CD4-positive, alpha-beta T cell treated with Interleukin-15 for 1 hour (primary cell): ENCODE results near the gene PWP1.
"Not testable (repeated sequence)": the region's sequence is repeated elsewhere in the genome, so short reads cannot be mapped to it uniquely, and the experiment has no call there.

Experiments
- DNase-seq: peaks from one replicate; pipeline ENCODE4 v3.0.0-alpha.2; 2020

Gene PWP1

DNA sequence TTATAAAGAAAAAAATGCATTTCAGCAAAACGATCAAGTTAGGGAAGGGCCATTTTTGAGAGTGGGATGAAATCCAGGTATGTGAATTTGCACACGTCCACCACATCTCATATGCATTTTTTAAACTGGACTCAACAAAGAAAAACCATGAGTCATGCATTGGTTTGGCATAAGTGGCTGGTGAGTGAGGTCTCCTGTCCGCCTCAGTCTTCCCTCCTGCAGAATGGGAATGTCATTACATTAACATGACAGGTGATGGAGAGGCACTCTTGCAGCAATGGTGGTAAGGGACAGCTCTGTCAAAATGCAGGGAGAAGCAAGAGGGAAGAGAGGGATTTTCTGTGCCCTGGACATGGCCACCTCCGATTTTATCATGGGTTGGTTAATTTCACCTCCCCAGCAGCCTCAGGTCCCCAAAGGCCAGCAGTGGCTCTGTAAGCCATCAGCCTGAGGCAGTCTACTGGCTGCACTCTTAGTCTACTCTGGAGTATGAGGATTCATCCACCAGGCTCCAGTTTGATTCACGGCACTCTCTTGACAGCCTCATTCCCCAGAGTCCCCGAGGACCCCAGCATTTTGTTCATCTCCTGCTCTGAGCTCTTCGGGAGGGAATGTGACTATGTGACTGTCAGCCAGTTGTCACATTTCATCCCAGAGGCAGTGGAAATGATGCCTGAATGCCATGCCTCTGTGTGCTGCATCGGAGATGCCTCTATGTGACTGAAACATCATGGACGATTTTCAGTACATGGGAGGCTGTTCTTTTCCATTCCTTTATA lies 17.1 kb upstream of the PWP1 start:
- DNase-seq = no peak

DNA sequence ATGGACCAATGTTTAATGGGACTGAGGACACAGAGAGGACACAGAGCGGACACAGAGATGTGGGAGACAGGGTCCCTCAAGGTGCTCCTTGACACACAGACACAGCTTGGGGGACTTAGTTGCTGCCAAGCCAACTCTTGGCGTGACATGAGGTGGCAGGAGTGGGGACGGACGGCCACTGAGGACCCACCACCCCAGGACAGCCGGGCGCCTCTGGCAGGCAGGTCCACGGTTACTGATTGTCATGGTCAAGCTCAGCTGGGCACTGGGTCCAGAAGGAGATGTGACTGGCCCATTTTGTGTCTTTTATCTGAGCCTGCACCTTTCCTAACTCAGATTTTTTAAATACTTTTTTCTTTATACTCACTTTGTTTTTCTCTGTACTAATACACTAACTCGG lies 15.7 kb upstream of the PWP1 start:
- no peak for DNase-seq

DNA sequence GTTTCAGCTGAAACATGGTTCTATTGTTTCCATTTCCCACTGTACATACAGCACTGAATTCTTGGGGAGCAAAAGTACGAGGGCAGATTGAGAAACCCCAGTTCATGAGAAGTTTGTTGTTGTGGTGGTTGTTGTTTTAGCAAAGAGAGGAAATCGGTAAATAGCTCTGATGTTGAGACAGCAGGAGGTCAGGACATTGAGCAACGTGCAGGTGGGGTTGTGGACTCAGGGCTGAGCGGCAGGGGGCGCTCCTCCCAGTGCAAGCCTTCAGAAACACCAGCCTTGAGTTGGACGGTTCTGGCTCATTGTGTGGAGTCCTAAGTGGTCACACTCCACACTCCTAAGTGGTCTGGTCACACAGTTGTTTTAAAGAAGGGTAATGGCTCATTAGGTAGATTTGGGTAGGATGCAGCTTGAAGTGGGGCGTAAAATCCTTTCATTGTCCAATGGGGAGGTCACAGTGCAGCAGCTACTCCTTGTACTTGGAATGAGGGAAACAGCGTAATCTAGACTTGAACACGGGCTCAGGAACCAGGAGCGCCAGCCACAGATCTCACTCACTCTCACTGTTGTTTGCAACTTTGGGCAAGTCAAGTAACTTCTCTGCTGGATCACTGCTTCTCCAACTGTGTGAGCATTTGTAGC lies 14.5 kb upstream of the PWP1 start:
- peak; percentile 24 for DNase-seq

DNA sequence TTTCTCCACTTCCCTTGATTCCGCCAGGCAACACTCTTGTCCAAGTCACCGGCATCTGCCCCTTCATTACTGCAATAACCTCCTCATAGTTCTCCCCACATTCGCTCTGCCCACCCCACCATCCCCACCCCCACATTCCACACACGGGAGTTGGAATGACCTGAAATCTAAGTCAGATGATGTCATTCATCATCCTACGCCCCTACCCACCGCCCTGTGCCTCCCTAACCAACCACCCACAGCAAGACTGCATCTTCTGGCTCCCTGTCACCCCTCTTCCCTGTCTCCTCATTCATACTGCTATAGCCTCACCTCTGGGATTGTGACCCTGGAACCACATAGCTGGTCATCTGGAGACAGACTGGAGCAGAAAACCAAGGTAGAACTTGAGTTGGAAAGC lies 7.9 kb upstream of the PWP1 start:
- DNase-seq = no peak

DNA sequence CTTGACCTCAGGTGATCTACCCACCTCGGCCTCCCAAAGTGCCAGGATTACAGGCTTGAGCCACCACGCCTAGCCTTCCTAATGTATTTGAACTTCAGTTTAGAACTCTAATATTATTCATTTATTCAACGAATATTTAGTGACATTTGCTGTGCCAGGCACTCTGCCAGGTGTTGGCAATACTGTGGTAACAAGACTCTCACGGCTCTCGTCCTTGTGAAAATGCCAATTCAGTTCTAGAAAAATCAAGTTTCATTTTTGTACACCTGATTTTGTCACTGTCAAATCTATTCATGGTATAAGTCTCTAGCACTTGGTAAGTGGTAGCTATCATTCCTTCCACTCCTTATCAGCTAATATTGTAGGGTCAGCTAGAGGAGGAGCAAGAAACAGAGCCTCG lies 6.3 kb upstream of the PWP1 start:
- no peak for DNase-seq

DNA sequence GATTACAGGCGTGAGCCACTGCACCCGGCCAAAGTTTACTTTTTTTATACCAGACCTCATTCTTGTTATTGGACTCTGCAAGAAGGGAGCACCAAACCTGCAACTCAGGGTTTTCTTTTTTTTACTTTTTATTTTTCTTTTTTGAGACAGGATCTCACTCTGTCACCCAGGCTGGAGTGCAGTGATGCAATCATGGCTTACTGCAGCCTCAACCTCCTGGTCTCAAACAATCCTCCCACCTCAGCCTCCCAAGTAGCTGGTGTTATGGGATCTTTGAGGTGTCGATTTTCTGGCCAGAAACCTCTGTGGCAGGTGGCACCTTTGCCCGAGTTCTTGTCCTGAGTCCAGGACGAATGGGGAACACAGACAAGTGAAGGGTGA lies 4.2 kb upstream of the PWP1 start:
- DNase-seq = no peak

DNA sequence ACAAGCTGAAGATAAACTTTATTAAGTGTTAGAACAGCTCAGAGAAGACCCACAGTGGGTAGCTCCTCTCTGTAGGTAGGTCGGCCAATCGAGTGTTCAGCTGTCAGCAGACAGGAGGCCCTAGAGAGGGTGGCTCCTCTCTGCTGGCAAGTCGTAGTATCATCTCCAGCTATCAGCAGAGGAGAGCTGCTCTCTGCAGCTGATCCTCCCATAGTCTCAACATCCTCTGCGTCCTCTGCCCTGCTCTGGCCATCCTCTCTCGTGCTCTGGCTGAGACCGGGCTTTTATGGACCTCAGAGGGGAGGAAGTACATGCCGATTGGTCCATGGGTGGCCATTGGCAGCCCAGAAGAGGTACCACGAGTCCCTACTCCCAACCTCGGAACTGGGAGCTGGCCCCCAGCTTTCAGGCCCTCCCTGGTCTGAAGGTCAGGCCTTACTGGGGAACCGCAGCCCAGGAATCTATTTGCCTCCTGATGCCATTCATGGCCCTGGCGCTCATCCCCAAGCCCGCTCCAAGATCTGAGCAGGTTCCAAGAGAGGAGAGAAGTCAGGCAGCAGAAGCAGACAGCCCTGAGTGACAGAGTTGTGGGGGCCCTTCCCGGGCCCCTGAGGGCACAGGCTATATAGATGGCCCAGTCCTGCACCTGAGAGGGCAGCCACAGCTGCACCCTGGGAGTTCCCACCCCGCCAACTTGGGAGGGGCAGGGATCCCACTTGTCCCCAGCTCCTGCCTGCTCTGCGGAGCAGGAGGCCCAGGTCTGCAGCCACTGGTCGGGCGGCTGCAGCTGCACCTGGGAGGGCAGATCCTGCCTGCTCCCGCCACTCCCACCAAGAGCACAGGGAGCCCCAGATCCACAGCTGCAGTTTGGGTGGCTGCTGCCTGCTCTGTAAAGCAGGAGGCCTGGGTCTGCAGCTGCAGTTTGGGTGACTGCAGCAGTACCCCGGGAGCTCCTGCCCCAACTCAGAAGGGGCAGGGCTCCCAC lies 3.5 kb upstream of the PWP1 start:
- no peak for DNase-seq

DNA sequence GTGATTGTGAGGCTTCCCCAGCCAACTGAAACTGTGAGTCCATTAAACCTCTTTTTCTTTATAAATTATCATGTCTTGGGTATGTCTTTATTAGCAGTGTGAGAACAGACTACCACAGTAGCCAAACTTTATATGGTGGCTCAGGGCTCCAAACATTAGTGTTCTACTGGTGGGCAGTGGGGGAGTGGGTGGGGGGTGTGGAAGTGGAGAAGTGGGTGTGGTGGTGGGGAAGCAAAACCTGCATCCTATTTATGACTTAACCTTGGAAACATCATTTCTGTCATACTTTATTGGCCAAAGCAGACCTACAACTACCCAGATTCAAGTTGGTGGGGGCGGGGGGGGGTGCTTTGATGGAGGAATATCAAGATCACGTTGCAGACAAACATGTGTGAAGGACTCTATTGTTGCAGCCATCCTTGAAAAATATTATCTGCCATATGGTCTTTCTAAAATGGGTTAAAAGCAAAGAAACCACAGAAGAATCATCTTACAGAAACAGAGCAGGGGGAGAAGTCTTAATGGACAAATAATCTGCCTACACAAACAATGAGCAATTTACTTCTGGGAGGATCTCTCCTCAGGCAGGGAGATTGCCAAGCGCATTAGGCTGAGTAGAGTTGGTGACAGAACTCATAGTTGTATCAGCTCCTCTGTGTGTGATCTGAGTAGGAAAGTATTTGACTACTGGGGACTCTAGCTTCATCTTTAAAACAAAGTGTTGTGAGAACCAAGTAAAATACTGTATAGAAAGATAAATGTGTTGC lies 1.4 kb upstream of the PWP1 start:
- DNase-seq = no peak

DNA sequence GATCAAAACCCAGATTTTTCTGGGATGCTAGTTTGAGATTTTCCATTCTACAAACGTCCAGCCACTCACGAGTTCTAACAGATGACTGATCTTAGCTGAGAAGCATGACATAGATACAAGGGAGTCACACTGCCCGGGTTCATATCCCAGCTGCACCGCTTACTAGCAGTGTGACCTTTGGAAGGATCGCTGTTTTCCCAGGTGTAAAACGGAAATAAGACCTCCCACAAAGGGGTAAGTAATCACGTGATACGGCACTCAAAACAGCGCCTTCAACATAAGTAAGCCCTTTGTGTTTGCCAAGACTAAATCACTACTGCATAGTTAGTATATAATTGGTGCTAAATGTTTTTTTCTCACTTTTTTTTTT lies 624 bp upstream of the PWP1 start:
- DNase-seq = no peak

DNA sequence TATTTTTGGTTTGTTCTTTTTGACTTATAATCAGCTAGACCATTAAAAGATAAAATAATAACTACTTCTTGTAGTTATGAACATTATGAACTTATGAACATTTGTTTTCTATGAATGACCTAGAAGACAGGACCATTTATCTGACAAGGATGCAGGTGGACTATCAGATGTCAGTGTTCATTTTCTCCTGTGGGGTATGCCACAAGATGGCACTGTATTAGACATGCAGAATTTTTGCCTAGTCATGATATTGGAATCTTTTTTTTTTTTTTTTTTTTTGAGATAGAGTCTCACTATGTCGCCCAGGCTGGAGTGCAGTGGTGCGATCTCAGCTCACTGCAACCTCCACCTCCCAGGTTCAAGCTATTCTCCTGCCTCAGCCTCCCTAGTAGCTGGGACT lies 10.2 kb downstream of the PWP1 start:
- DNase-seq = not testable (repeated sequence)

DNA sequence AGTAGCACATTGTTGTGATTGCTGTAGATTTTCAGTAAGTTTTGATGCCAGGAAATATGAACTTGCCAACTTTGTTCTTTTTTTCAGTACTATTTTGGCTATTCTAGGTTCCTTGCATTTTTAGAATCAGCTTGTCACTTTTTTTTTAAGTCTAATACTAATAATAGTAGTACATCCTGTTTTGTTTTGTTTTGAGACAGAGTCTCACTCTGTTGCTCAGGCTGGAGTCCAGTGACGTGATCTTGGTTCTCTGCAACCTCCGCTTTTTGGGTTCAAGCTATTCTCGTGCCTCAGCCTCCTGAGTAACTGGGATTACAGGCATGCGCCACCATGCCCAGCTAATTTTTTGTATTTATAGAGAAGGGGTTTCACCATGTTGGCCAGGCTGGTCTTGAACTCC lies 16.5 kb downstream of the PWP1 start:
- no peak for DNase-seq

DNA sequence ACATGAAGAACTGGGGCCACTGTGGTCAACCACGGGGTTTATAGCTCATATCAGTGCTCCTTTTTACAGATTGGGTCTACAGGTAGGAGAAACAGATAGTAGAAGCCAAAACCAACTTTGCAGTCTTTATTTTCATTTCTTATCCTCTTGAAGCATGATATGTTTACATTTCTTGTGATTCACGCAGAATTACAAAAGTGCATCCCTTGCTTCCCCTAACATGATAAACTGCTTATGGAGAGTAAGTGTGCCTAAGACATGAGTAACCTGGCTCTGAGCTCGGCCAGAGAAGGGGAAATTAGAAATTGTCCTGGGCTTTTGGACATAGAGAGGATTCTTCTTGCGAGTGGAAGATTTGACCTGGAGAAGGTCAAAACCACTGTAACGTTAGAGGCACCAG lies 18.4 kb downstream of the PWP1 start:
- DNase-seq = no peak

DNA sequence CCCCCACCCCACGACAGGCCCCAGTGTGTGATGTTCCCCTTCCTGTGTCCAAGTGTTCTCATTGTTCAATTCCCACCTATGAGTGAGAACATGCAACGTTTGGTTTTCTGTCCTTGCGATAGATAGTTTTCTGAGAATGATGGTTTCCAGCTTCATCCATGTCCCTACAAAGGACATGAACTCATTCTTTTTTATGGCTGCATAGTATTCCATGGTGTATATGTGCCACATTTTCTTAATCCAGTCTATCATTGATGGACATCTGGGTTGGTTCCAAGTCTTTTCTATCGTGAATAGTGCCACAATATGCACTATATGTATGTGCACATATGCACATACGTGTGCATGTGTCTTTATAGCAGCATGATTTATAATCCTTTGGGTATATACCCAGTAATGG lies 19.9 kb downstream of the PWP1 start:
- not testable (repeated sequence) for DNase-seq

DNA sequence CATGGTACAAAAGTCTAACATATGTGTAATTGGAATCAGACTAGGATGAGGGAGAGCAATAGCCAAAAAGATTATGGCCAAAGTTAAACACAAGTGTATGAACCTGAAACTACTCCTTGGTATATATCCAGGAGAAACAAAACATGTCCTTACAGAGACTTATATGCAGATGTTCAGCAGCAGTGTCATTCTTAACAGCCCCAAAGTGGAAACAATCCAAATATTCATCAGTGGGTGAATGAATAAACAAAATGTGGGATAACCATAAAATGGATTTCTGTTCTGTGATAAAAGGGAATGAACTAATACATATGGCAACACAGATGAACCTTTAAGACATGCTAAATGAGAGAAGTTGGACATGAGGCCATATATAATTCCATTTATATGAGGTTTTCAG lies 30.2 kb downstream of the PWP1 start:
- DNase-seq = no peak

DNA sequence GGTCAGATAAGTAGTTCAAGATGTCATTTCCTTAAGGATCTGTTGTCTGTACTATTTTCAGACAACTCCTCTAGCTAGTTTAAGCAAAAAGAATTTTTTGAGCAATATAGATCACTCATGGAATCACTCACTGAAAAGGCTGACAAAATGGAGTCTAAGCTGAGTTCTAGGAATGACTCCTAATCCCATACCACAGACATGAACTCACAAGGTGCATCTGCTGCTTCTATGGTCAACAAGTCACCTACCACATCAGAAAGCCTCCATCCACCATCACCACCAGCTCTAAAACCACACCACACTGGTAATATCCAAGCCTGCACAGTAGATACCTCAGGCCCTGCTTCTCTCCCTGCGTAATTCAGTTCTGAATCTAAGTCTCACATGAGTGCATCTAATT lies 33.0 kb downstream of the PWP1 start:
- no peak for DNase-seq

DNA sequence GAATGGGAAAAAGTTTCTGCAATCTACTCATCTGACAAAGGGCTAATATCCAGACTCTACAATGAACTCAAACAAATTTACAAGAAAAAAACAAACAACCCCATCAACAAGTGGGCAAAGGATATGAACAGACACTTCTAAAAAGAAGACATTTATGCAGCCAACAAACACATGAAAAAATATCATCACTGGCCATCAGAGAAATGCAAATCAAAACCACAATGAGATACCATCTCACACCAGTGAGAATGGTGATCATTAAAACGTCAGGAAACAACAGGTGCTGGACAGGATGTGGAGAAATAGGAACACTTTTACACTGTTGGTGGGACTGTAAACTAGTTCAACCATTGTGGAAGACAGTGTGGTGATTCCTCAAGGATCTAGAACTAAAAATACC lies 41.7 kb downstream of the PWP1 start:
- not testable (repeated sequence) for DNase-seq

DNA sequence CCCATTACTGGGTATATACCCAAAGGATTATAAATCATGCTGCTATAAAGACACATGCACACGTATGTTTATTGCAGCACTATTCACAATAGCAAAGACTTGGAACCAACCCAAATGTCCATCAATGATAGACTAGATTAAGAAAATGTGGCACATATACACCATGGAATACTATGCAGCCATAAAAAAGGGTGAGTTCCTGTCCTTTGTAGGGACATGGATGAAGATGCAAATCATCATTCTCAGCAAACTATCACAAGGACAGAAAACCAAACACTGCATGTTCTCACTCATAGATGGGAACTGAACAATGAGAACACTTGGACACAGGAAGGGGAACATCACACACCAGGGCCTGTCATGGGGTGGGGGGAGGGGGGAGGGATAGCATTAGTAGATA lies 42.1 kb downstream of the PWP1 start:
- DNase-seq = not testable (repeated sequence)

DNA sequence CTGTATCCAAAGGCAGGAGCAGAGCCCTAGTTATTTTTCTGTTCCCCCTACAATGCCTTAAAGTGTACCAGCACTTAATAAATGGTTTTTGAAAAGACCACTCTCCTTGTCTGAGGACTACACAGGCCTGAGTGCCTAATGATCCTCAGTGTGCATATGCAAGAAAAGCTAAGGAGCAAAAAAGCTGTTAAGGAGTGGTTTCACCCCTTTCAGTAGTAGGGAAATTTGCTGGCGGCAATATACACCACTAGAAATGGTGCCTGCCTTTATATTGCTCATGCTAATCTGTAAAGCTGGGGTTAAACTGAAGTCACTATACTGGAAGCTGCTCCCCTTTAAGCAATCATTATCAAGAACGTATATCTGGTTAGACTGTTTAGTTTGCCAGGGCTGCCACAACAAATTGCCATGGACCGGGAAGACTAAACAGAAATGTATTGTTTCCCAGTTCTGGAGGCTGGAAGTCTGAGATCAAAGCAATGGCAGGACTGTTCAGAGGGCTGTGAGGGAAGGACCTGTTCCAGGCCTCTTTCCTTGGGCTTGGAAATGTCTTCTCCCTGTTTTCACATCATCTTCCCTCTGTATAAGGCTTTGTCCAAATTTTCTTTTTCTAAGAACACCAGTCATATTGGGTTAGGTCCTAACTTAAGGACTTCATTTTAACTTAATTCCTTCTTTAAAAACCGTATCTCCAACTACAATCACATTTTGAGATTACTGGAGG lies 45.2 kb downstream of the PWP1 start:
- DNase-seq = no peak

DNA sequence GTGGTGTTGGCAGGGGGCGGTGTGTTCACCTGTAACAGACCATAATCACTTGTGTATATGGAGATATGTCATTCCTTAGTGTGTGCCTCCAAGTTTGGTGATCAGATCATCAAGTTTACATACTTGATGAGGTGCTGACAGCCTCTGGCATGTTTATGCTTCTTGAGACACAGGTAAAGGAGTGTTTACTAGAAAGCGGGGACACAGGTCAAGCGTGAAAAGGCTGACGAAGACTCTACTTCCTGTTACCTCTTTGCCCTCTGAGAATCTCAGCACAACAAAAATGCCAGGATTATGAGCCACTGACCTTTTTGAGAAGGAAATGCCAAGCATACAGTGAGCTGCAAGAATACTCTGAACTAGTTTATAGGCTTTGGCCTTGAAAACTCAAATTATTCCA lies 45.8 kb downstream of the PWP1 start:
- peak; percentile 62 for DNase-seq

DNA sequence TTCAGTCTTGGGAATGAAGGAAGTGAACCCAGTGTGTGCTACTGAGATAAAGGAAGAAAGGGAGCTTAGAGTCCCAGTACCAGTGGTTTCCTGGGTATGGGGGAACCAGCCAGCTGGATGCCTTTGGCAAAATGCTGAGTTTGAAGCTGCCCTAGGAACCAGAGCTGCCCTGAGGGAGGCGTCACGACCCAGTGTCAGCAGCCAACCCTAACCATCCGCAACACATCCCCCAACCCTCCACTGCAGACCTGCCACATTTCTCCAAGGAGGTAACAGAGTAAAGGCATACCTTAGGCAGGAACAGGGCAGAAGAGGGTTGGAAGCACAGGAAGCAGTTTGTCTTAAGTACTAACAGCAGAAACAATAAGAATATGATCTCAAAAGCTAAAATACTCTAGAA lies 46.8 kb downstream of the PWP1 start:
- DNase-seq = no peak

DNA sequence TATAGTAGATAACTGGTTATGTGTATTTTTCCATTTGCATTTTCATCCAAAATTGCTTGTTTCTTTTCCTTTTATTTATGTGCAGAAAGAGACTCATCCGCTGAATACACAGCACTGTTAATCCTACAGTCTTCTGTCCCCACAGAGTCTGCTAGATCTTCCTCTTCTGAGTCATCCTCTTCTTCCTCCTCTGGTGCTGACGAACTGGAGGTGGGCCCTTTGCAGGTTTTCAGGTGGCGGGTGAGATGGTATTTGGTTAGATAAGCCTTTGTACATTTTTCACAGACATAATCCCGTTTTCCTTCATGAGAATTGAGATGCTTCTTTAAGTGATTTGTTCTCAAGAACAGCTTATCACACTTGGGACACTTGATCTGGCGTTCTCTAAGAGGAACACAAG lies 48.5 kb downstream of the PWP1 start:
- no peak for DNase-seq

DNA sequence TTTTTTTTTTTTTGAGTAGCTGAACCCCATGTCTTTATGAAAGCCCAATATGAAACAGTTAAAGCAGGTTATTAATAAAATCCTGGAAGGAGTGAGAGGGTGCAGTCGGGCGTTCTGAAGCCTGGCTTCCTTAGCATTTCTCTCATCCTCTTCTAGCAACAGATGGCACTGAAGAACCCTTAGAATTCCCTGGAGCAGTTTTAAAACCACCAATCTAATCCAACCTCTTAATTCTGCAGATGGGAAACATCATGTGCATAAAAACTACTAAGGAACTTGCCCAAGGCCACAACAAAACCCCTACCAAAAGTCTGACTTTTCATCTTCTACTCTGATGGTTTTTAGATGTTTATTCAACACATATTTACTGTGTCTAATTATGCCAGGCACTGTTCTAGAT lies 50.2 kb downstream of the PWP1 start:
- no peak for DNase-seq
